HG03095 (cell line): ENCODE results near the gene ABHD2.
"Not testable (repeated sequence)": the region's sequence is repeated elsewhere in the genome, so short reads cannot be mapped to it uniquely, and the experiment has no call there.

Experiments
- ATAC-seq: cut with Tn5 transposase; IDR thresholded peaks from one replicate; pipeline ENCODE4 v1.9.1; 2021; ENCODE audit warnings: moderate library complexity; ENCODE audit not compliant: unreplicated experiment

The ABHD2 gene

DNA sequence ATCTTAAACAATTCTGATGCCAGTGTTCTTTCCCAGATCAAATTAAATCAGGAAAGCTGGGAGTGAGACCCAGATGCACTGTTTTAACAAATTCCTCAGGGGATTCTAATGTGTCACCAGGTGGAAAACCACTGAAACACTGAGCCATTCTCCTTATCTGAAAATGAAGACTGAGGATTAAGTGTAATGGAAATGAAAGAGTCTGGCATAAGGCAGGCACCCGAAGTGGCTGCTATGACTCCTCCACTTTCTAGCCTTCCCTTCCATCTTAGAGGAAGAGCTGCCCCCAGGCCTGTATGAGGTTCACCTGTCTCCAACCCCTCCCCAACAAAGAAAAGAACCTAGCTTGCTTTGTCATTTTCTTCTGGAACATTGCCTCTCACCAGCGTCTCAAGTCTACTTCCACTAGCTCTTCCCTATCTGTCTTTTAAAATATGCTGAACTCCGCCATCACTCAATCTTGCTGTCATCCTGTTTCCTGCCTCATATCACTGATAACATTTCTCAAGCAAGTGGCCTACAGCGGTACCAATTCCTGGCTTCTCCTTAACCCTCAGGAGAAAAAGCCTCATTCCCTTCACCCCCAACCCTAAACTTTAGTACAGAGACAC, 13.7 kb upstream of the ABHD2 start:
- no peak for ATAC-seq

DNA sequence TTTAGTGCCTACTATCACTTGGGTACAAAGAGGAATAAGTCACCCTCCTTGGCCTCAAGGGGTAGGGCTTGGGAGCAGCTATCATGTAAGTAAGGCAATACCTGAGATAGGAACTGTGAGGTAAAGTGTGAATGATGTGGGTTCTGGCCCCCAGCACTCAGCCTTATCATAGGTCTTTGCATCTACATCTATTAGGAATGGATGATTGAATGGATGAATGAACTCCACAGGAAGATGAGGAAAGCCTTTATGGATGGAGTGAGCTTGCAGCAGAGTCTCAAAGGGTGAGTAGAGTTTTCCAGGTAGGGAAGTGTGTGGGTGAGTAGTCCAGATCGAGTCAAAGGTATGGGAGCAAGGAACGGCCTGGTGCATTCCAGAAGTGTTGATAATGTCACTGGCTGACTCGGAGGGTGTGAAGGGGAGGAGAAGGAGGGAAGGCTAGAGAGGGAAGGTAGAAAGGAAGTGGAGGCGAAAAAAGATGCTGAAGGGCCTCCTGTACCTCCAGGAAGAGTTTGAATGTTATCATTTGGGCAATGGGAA, 13.1 kb upstream of the ABHD2 start:
- no peak for ATAC-seq

DNA sequence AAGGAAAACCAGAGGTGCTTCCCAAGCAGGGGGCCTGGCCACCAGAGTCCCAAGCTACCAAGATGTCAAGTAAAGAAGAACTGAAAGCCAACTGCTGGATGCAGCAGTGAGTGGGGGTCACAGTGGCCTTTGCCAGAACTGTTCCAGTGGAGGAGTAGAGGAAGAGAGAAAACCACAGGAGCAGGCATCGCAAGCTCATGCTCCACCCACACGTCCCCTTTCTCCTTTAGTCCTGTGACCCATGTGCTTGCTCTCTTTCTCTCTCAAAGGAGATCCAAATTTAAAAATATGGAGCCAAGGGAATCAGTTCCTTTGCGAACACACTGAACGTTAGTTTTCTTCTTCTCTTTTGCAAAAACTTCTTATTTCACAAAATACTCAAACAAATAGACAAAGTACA, 12.4 kb upstream of the ABHD2 start:
- ATAC-seq: no peak

DNA sequence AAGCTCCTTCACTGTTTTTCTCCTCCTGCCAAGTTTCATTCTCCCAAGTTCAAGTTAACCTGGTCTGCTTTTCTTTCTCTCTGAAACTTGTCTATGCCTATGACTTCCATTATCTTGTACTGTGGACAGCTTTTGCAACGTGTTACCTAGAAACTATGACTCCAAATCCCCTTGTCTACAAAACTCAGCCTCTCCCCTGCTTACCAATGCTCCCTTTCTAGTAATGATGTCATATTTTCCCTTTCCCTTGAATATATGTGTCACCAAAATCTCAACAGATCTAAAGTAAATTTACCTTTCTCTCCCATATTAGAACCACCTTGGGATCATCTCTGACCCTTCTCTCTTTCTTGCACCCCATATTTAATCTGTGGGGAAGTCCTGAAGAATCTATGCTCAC, 10.5 kb upstream of the ABHD2 start:
- no peak for ATAC-seq

DNA sequence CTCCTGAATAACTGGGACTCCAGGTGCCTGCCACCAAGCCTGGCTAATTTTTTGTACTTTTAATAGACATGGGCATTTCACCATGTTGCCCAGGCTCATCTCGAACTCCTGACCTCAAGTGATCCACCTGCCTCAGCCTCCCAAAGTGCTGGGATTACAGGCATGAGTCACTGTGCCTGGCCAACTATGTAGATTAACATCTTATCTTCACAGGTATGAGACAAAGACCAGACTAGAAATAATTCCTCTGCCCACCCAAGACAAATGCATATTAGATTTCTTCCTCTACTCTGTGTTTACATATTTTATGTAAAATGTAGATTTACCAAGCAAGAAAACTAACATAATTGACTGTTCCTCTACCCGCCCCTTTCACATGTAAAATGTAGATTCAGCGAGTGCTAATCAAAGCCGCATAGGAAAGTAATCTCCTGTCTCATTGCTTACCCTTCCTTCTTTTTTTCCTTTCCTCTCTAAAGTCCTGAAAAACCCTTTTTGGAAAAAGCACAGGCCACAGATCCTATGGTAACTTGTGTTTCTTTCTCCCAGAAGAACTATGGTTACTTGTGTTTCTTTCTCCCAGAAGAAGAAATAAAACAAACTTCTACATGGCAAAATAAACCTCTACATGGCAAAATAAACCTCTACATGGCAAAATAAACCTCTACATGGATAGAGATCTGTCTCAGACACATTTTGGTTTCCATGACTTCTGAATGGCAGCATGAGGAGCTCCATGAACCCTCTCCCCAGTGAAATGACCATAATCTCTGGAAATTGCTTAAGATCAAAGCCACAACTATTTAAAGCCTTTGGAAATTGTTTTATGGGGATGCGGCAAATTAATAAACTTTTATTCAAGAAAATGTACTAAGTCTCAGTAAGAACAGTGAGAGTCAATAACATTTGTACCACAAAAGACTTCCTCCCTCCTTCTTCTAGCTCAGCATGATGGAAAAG, 9.1 kb upstream of the ABHD2 start:
- no peak for ATAC-seq

DNA sequence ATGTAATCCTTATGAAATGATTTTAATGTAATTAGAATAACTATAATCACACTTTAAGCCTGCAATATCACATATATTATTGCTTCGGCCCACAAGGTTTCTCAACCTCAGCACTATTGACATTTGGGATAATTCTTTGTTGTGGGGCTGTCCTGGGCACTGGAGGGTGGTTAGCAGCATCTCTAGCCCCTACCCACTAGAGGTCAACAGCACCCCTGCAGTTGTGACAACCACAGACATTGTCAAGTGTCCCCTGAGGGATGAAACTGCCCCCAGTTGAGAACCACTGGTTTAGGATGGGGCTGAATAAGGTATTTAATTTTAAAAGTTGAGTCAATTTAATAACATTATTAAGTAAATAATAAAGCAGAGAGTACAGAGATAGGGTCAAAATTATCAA, 6.4 kb upstream of the ABHD2 start:
- ATAC-seq: no peak

DNA sequence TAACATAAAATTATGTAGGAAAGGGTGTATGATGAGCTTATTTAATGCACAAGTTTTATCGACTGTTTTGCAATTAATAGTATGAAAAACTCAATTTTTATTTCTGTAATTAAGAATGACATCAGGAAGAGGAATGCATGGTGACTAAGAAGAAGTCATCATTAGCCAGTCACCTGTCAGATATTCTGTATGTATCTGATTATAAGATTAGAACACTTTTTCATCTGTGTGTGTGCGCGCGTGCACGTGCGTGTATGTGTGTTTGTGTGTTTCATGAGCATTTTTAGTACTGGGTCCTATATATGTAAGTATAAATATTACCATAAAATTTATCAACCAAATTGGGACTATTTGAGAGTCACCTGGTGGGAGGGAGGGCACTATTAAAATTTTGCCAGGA, 5.0 kb upstream of the ABHD2 start:
- ATAC-seq: no peak

DNA sequence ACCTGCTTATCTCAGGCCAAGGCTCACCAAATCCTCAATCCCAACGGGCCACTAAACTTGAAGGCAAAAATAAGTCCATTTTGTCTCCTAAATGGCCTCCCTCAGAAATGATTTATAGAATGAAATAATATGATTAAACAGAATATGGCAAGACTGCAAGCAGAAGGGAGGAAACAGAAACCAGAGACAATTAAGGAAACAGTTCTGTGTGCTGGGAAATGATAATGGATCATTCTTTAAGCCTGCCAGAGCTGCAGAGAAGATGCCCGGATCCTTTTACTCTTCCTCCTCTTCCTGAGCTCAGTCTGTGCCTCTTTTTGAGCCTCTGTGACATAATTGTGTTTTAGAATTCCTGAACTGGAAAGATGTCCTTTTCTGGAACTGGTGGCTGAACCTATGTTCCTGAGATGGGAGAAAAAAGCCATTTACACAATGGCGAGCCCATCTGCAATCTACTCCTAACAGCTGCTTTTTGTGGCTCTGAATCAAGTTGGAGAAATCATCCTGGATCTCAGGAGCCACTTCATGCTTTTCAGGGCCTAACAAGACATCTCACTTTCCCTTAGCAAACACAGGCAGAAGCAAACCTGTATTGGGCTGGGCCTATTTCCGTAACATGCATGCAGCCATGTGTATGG, 2.8 kb upstream of the ABHD2 start:
- ATAC-seq: no peak

DNA sequence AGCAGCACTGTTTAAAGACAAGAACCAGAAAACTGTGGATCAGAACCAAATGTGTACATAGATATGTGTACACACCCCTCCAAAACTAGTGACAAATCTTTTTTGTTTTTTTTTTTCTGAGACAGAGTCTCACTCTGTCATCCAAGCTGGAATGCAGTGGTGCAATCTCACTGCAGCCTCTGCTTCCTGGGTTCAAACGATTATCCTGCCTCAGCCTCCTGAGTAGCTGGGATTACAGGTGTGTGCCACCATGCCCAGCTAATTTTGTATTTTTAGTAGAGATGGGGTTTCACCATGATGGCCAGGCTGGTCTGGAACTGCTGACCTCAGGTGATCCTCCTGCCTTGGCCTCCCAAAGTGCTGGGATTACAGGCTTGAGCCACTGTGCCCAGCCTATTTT, 2.3 kb upstream of the ABHD2 start:
- not testable (repeated sequence) for ATAC-seq

DNA sequence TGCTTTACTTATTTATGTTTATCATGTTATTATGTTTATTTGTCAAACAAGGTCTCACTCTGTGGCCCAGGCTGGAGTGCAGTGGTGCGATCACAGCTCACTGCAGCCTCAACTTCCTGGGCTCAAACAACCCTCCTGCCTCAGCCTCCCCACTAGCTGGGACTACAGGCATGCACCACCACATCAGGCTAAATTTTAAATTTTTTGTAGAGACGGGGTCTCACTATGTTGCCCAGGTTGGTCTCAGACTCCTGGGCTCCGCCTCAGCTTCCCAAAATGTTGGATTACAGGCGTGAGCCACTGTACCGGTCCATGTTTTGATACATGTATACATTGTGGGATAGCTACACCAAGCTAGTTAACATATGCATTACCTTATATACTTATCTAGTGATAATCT, 1.9 kb upstream of the ABHD2 start:
- not testable (repeated sequence) for ATAC-seq

DNA sequence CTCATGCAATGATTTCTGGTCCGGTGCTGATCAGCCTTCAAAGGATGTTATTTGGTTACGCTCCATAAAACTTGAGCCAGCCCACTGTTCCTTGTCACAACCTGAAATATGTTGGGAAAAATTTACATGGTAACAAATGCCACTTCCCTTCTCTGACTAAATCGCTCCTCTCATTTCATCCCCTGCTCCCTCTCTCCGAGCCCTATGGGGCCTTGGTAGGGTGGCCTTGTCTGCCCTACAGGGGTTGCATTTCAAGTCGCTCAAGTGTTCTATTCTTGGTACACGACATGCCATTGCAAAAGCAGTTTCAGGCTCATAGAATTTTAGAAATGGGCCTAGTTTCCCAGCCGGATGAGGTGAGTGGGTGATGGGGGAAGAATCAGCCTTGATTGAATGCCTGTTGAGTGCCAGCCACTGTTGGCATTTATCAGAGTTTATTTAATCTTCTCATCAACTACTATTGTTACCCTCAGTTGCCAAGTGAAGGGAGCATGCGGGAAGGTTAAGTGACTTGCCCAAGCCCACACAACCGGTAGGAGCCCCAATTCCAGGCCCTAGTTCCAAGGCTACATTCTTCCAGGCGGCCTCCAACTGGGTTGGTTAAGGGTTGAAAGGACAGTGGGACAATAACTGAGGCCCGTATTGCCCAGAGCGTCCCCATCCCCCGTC, 961 bp upstream of the ABHD2 start:
- ATAC-seq: no peak

DNA sequence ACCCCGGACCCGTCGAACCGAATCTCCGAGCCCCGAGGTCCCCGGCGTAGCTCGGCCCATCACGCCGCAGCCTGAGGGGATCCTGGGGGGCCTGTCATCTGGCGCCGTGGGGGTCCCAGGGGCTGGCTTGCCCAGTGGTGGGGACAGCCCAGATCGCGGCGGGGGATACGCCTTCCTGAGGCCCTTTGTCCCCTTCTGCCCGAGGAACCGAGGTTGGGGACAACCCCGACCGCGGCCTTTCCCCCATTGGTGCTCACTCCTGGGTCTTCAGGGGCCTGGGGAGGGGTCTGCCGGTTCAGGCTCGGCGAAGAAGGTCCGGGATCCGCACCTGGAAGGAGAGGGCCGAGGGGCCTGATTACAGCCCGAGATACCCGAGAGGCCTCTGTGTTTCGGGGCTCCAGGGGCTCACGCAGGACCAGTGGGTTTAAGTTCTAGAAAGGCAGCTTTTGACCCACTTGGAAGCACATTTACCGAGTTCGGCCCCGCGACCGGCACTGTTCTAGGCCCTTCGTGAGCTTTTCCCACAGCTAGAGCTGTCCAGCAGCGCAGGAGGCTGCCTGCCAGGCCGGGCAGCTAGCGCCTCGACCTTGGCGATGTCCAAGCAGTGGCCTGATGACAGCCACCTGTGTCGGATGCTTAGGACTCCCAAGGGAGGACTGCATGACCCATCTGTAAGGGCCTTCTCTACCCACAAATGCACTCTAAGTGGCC, 504 bp downstream of the ABHD2 start:
- ATAC-seq: no peak

DNA sequence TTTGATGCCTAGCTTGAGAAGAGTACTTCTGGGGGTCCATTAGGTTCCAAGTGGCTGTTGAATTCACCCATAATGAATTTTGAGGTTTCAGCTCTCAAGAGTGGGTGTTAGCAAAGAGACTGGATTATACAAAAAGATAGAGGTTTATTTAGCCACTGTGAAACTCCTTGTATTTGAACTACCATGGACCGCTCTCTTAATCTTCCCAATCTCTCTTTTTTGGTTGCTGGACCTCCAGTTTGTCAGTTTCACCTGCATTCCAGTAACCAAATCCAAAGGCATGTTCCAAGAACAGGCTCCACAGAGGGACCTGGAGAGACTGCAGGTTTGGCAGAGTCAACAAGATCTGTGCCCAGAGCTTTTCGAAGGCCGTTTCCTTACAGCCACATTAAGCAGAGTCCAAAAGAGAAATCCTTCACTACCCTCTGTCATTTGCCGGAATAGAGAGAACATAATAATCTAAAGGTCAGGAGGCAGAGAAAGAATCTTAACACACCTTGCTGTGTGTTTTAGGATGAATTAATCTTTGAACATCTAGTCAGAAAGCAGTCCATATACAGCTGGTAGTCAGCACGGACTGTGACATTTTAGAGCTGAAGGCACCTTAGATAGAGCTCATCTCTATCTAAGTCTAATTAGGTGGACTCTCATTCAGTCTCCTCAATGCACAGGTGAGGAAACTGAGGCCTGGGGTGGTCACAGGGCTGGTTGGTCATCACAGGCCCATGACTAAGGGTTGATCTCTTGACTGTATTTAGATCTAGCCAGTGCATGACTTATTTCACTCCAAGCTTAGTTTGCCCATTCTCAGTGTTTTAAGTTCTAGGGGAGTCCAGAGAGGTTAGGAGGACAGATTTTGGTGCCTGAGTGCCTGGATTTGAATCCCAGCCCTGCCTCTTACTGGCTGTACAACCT, 1.3 kb downstream of the ABHD2 start:
- ATAC-seq: no peak

DNA sequence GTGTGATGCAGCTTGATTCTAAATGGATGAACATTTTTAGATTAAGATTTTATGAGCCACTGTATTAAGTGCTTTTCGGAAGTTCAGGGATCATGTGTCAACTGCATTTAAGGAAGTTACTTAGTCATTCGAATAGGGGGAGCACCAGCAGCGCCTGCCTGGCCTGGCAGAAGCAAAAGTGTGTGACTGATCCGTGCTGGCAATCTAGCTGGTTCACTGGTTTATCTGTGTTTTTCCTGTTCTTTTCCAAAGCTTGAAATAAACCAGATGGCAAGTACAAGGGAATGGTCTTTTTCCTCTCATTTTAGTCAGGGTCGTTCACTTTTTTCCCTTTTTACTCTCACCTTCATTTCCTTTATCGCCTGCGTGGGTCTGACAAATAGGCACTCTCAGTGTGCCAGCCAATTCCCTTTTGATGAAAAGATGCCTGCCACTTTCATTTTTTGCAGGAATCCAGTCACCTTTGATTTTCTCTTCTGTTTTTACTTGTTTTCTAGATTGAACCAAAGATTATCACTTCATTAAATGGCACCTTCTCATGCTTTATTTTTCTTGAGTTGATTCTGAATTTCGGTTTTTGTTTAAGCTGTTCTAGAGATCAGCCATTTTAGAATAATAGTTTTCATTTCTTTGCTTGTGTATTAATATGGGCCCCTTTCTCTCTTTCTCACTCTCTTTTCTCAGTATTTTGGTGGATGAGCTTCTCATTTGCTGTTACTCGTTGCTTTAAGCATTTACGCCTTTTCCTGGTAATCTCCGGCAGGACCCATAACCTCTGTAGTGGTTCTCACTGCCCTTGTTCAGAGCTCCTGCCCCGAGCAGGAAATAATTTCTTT, 2.8 kb downstream of the ABHD2 start:
- ATAC-seq: no peak

DNA sequence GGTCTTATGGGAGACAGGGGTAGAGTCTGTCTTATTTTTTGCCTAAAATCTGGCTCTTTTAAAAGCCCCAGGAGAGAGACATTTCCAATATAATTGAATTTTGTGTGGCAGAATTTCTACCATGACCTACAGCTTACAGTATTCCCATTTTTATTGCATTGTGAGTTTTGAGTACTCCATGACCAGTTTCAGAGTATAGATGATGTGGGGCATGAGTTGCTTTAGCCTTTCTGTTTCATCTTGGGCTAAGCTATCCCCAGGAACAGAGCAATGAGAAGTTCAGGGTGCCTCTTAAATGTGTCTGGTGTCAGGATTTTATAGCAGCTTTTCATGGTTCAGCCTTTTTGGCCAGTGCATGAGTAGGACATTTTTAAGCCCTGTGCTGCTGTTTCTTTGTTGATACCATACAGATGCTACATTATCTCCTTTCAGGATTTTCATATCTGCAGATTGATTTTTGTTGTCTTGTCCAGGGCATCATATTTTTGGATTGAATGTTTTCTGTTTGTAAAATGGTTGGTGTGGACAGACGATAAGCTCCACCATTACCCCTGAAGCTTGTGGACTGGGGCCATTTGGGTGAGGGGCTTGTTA, 3.5 kb downstream of the ABHD2 start:
- ATAC-seq: no peak

DNA sequence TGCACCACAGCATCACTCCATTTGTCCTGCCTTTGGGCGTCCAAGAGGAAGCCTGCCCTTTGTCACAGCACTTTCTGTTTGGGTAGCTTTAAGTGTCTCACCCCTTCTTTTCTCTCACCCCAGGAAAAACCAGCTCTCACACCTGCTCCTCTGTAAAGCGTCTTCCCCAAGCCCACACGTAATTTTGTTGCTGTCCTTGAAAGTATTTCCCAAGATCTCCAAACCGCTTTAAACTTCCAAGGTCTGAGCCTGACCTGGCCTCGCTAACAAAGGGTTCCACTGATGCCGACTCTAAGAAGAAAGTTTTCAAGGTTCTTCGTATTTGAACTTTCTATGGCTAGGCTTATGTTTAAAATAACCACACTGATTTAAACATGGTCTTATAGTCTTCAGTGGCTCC, 5.3 kb downstream of the ABHD2 start:
- no peak for ATAC-seq

DNA sequence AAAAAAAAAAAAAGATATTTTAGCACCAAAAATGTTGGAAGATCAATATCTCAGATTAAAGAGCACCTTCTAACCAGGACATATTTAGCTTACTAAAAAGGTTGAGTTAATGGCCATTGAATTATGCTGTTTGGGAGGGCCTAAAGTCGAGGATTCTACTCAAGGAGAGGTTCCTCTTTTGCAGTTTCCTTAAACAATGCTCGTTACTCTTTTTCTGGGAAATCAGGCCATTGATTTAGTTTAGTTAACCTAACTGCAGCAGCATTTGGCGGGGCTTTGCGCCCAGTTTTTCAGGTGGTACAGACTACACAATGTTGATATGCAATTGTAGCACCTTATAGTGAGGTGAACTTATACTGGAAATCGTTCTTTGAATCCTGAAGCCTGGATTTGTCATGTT, 6.8 kb downstream of the ABHD2 start:
- no peak for ATAC-seq

DNA sequence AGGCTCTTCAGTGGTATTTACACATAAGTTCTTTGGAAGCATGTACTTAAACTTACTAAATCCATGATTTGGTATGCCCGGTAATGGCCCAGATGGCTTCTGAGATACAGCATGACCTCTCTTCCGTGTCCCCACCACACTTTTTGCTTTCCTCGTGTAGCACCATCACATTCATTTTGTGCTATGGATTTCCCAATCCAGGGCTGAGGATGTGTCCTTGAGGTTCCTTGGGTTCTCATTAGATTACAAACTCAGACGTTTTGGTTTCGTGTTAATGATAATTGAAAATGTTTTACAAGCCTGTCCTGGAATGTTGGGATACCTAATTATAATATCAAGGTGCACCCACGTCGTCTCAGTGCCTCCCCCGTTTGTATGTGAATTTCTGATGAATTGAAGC, 7.3 kb downstream of the ABHD2 start:
- ATAC-seq: no peak
